Breast epithelium (tissue), 4 donors: Measurements from ENCODE around the gene PAK1IP1. TPM values are rescaled to one million over a fixed set of nuclear protein-coding genes. Genes with fewer than 3 reads are reported as not detected.

Experiments used
- DNase-seq, 2 donors: peaks; one replicate each; pipeline ENCODE4 v3.0.0-alpha.2; 2019; ENCODE audit warnings: low spot score in 2 of 2
- H3K27ac ChIP-seq, 2 donors: fragments of 200-600 bp; sonication (generic) in 1 of 2; one replicate each; pipeline ENCODE4 v1.5.1; 2016 to 2019; ENCODE audit warnings: mild to moderate bottlenecking in 1 of 2
- H3K27me3 ChIP-seq, 2 donors: fragments of 200-600 bp; sonication (generic) in 1 of 2; one replicate each; pipeline versions ENCODE4 v1.5.1 to v1.6.0; 2017 to 2019; ENCODE audit warnings: control low read depth in 1 of 2, mild to moderate bottlenecking in 1 of 2
- H3K36me3 ChIP-seq: fragments of 200-600 bp; one replicate; pipeline ENCODE4 v1.5.1; 2019
- H3K4me1 ChIP-seq, 2 donors: fragments of 200-600 bp; sonication (generic); one replicate each; pipeline ENCODE4 v1.5.1; 2016 to 2019; ENCODE audit warnings: control low read depth in 1 of 2
- H3K4me3 ChIP-seq, 3 donors: fragments of 200-600 bp; sonication (generic); 1 replicate in 2 of 3; 2 replicates in 1 of 3; pipeline ENCODE4 v1.5.1; 2016 to 2019; ENCODE audit warnings: mild to moderate bottlenecking in 3 of 3, moderate library complexity in 2 of 3
- H3K9me3 ChIP-seq, 2 donors: fragments of 200-600 bp; sonication (generic) in 1 of 2; one replicate each; pipeline ENCODE4 v1.5.1; 2016 to 2019; ENCODE audit warnings: control low read depth in 1 of 2
- POLR2A ChIP-seq: fragments of 450-650 bp; IDR thresholded peaks from one replicate; pipeline ENCODE4 v1.6.1; 2016; ENCODE audit warnings: antibody characterized with exemption, mild to moderate bottlenecking, moderate library complexity
- POLR2AphosphoS5 ChIP-seq, 3 donors: sonication (generic); formaldehyde crosslinking; IDR thresholded peaks; one replicate each; pipeline ENCODE4 v1.6.1; 2017; ENCODE audit warnings: antibody characterized with exemption in 3 of 3
- intact Hi-C: fragments of 100-400 bp; cut with DNase I; formaldehyde crosslinking; loops from one replicate; pipeline ENCODE4 v1.15.1; 2023; ENCODE audit warnings: low total_unique reads
- total RNA-seq, 3 donors: library from RNA; depleted of rRNA; stranded (reverse); fragments of >200 nt; gene quantifications; one replicate each; pipeline ENCODE4 v1.1.0, GENCODE V29; 2016
- TF ChIP-seq, protein P1 (sequence below), 3 donors: fragments of 450-650 bp; IDR thresholded peaks; one replicate each; pipeline ENCODE4 v1.5.1; 2016 to 2017; ENCODE audit warnings: antibody characterized with exemption in 3 of 3, mild to moderate bottlenecking in 3 of 3, moderate library complexity in 3 of 3

Gene PAK1IP1
- total RNA-seq, 3 donors from 2014 or later = 10.4 to 16.4 (median 15.7) TPM

DNA sequence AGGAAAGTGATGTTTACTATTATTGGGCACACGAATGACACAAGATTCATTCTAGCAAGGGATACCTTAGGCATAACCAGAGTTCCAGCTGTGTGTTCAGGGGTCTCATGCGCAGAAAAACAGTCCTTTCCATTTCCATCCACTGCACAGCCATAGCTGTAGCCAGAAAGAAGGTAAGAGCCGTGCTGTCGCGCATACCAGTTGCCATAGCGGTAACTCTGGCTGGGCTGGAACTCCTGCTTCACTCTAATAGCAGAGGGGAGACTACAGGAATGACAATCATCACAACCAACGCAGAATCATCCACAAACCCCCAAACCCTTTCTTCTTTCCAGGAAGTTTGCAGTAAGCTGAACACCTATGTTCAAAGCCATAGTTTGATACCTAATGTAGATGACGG lies 7.9 kb upstream of the PAK1IP1 start:
- no peak overlapping the region for H3K4me3 ChIP-seq
- intact Hi-C loops = no loop called here
- no peaks in the 10 kb centered on the region for H3K36me3 ChIP-seq
- no peak for TF ChIP-seq POLR2A
- TF ChIP-seq, protein P1, sequence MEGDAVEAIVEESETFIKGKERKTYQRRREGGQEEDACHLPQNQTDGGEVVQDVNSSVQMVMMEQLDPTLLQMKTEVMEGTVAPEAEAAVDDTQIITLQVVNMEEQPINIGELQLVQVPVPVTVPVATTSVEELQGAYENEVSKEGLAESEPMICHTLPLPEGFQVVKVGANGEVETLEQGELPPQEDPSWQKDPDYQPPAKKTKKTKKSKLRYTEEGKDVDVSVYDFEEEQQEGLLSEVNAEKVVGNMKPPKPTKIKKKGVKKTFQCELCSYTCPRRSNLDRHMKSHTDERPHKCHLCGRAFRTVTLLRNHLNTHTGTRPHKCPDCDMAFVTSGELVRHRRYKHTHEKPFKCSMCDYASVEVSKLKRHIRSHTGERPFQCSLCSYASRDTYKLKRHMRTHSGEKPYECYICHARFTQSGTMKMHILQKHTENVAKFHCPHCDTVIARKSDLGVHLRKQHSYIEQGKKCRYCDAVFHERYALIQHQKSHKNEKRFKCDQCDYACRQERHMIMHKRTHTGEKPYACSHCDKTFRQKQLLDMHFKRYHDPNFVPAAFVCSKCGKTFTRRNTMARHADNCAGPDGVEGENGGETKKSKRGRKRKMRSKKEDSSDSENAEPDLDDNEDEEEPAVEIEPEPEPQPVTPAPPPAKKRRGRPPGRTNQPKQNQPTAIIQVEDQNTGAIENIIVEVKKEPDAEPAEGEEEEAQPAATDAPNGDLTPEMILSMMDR (IDR thresholded peaks at IDR 0.05) = no peak
- TF ChIP-seq POLR2AphosphoS5 (IDR thresholded peaks at IDR 0.05) = no peak
- no peaks in the 10 kb centered on the region for H3K9me3 ChIP-seq
- no peak overlapping the region for H3K27ac ChIP-seq
- DNase-seq = no peak
- no peaks in the 10 kb centered on the region for H3K4me1 ChIP-seq
- H3K27me3 ChIP-seq = no peaks in the 10 kb centered on the region

DNA sequence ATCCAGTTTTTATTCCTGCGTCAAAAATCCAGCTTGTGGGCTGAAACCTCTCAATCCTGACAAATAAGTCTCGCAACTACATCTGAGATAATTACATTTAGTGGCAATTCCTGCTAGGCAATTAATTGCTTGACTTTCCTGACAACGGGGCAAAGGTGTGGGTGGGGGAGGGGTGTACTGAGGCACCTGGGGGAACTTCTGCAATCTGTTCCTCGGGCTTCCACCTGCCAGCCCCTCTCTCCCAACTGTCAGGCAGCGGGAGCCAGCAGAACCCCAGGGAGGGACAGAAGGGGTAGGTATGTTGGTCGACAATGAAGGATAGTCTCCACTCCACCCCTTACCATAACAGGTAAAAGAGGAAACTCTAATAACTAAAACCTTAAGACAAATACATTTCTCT lies 7.2 kb upstream of the PAK1IP1 start:
- Histone ChIP-seq H3K4me3 (no peak overlapping the region), H3K27ac (no peak overlapping the region), H3K4me1 (no peaks in the 10 kb centered on the region), H3K36me3 (no peaks in the 10 kb centered on the region), H3K27me3 (no peaks in the 10 kb centered on the region), H3K9me3 (no peaks in the 10 kb centered on the region)
- no peak for DNase-seq
- TF ChIP-seq, protein P1 (IDR thresholded peaks at IDR 0.05) = no peak
- TF ChIP-seq POLR2A (no peak), POLR2AphosphoS5 (IDR thresholded peaks at IDR 0.05) (no peak)
- intact Hi-C loops = no loop called here

DNA sequence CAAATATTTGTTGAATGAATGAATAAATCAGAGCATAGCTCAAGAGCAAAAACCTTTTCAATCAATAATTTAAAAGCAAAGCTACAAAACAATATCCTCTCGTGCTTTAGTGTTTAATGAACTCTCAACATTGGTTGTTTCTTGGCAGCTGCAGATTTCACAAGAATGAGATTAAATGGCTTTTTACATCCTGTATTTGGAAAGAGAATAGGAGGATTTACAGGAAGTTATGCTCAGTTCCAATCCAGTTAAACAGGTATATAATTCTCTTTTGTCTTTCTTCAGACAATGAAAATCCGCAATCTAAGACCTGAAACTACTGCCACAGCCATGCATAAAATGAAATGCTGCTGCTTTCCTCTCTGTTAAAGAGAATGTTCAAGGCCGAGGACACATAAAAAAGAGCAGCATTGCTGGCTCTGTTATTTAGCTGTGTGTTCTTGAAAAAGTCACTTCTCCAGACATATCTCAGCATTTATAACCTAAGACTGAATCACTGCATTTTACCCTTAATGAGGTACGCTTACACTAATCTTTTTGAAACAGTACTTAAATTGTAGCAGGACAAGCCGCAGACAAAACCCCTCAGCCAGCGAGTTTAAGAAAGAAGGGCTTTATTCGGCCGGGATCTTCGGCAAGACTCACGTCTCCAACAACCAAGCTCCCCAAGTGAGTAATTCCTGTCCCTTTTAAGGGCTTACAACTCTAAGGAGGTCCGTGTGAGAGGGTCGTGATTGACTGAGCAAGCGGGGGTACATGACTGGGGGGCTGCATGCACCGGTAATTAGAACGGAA lies 3.9 kb upstream of the PAK1IP1 start:
- Histone ChIP-seq H3K4me3 (no peak overlapping the region), H3K4me1 (peaks cover 2 to 6% of the 10 kb centered on the region in 2 donors), H3K27me3 (no peaks in the 10 kb centered on the region), H3K9me3 (no peaks in the 10 kb centered on the region), H3K27ac (peak overlapping the region; percentile 55 to 70), H3K36me3 (no peaks in the 10 kb centered on the region)
- no peak for DNase-seq
- TF ChIP-seq POLR2A (no peak), POLR2AphosphoS5 (IDR thresholded peaks at IDR 0.05) (no peak)
- TF ChIP-seq, protein P1 (IDR thresholded peaks at IDR 0.05) = no peak
- intact Hi-C loops = no loop called here

DNA sequence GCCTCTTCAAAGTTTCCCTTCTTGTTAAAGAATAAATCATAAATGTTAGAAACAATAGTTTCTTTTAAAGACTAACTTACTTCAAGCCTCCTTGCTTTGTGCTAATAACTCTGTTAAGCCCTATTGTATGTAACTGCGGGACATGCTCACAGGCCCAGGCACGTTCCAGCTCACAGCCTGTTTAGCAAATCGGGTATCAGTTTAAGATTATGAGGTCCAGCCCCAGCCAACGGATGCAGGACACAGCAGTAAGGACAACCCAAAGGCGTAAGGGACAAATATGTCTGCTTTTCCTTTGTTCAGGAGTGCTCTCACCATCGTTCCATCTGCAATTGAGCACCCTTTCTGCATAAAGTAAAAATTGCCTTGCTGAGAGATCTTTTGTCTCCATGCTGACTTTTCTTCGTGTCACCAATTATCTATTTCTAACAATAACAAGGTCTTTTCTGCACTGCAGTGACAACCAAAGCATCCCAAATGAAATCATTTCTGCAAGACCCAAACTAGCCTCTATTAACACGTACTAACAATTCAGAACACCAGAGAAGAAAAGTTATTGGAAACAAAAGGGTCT lies 1.7 kb upstream of the PAK1IP1 start:
- H3K27ac ChIP-seq = peak overlapping the region in 1 of 2 donors; percentile 96
- no peak for DNase-seq
- intact Hi-C loops = no loop called here
- H3K9me3 ChIP-seq = no peaks in the 10 kb centered on the region
- H3K4me3 ChIP-seq = peak overlapping the region in 2 of 3 donors; percentile 90 to 94
- no peaks in the 10 kb centered on the region for H3K27me3 ChIP-seq
- peaks cover 6 to 10% of the 10 kb centered on the region in 2 donors for H3K4me1 ChIP-seq
- TF ChIP-seq, protein P1 (IDR thresholded peaks at IDR 0.05) = no peak
- TF ChIP-seq POLR2AphosphoS5 (IDR thresholded peaks at IDR 0.05) (no peak), POLR2A (no peak)
- H3K36me3 ChIP-seq = no peaks in the 10 kb centered on the region

DNA sequence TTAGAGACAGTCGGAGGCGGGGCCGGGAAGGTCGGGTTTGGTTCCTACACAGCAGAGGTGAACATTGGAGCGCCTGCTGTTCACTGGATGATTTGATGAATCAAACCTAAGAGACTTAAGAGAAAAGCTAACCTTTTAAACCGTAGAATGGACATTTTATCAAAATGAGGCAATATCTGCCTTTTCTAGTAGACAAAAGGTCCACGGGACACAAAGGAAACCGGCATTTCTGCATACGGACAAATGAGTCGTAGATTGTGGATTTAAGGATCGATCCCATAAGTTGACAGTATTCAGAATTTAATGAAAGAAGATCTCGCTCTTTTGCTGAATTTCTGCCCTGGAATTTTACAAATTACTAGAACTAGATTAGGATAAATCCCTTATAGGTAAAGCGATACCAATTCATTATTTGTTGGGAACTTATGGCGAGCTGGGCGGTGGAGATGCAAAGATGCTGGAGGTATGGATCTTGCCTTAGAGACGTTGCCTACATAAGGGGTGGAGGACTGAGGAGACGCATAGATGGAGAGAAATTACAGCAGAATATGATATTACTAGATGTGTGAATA lies 400 bp downstream of the PAK1IP1 start:
- DNase-seq = no peak
- TF ChIP-seq, protein P1 (IDR thresholded peaks at IDR 0.05) = no peak
- TF ChIP-seq POLR2A (no peak), POLR2AphosphoS5 (IDR thresholded peaks at IDR 0.05) (no peak)
- intact Hi-C loops = no loop called here

More for the DNA sequence above, 400 bp downstream of the PAK1IP1 start:
- no peaks in the 10 kb centered on the region for H3K9me3 ChIP-seq
- peak overlapping the region; percentile 67 to 94 (median 90) for H3K4me3 ChIP-seq
- H3K36me3 ChIP-seq = no peaks in the 10 kb centered on the region
- H3K27ac ChIP-seq = peak overlapping the region; percentile 96 to 97
- H3K27me3 ChIP-seq = no peaks in the 10 kb centered on the region
- H3K4me1 ChIP-seq = peaks cover 6 to 10% of the 10 kb centered on the region in 2 donors
